GM19455 (cell line): Measurements from ENCODE around the gene CCDC28B.

Source experiments
- ATAC-seq: cut with Tn5 transposase; IDR thresholded peaks from one replicate; pipeline ENCODE4 v1.9.1; 2021; ENCODE audit not compliant: unreplicated experiment

Gene CCDC28B

GRCh38 chr1:32220746-32221580 lies 20.6 kb downstream of the CCDC28B start:
- ATAC-seq: no peak

GRCh38 chr1:32221581-32221979 lies 21.2 kb downstream of the CCDC28B start:
- no peak for ATAC-seq

- peak; percentile 92 for ATAC-seq
Observed at GRCh38 chr1:32221980-32222755, 21.8 kb downstream of the CCDC28B start, which contains the start of the genes EIF3I and TMEM234. Gene EIF3I (plus strand): TSS chr1:32222407. CDS start chr1:32222442, 35 bp downstream. Gene TMEM234 (minus strand): TSS chr1:32222353. CDS start chr1:32222322, 31 bp downstream.

GRCh38 chr1:32223683-32224082 lies 23.3 kb downstream of the CCDC28B start:
- ATAC-seq: no peak

- no peak for ATAC-seq
Observed at GRCh38 chr1:32224285-32224684, 23.9 kb downstream of the CCDC28B start.

- ATAC-seq: no peak
Observed at GRCh38 chr1:32228771-32229170, 28.4 kb downstream of the CCDC28B start.

GRCh38 chr1:32231843-32232432 lies 31.5 kb downstream of the CCDC28B start:
- ATAC-seq: no peak

GRCh38 chr1:32232558-32233304 lies 32.3 kb downstream of the CCDC28B start:
- no peak for ATAC-seq

GRCh38 chr1:32234792-32235191 lies 34.4 kb downstream of the CCDC28B start:
- ATAC-seq: no peak

GRCh38 chr1:32239337-32239736 lies 38.9 kb downstream of the CCDC28B start:
- no peak for ATAC-seq

GRCh38 chr1:32239790-32240139 lies 39.4 kb downstream of the CCDC28B start:
- ATAC-seq: no peak

GRCh38 chr1:32240140-32240951 lies 40.0 kb downstream of the CCDC28B start:
- ATAC-seq: no peak

GRCh38 chr1:32241001-32241763 lies 40.8 kb downstream of the CCDC28B start:
- ATAC-seq: peak; percentile 55

- ATAC-seq: no peak
Observed at GRCh38 chr1:32242341-32242851, 42.0 kb downstream of the CCDC28B start.

GRCh38 chr1:32246888-32247273 lies 46.5 kb downstream of the CCDC28B start, which contains the start of gene FAM167B:
Gene FAM167B (plus strand): TSS chr1:32247222. CDS start chr1:32247422, 200 bp downstream.
- no peak for ATAC-seq

- ATAC-seq: no peak
Observed at GRCh38 chr1:32247452-32247851, 47.1 kb downstream of the CCDC28B start.

GRCh38 chr1:32247983-32248889 lies 47.8 kb downstream of the CCDC28B start:
- ATAC-seq: no peak
